Stimulated activated CD8-positive, alpha-beta memory T cell treated with anti-CD3 and anti-CD28 coated beads, Interleukin-12 subunit alpha, Interleukin-12 subunit beta, amount 100 ng/mL, for 24 hours (primary cell): Measurements from ENCODE around the gene FOXL2NB.

ENCODE experiments used
- DNase-seq: peaks from one replicate; pipeline ENCODE4 v3.0.0-alpha.2; 2020; ENCODE audit errors: extremely low read depth

Gene FOXL2NB

DNA sequence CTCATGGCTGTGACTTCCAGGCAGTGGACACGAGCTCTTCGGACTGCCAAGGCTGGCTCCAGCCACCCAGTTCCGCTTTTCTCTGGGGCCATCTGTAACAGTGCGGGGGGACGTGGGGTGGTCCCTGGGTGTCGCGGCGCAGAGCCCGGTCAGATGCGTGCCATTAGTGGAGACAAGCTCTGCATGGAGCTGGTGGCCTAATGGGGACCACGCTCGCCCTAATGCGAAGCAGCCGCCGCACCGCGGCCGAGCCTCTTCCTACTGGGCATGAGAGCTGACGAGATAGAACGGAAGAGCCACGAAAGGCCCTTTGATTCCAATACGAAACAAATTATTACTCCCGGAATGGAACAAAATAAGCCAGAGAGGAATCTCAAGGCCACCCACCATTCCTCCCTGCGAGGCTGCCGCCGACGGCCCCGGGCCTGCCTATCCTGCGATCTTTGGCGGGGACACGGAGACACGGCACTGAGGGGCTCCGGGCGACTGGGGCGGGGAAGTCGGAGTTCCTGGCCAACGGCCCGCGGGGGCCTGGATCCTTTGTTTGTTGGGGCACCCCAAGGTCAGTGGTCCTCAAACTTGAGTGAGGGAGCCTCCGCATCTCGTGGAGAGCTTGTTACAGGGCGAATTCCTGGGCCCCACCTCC lies 18.2 kb upstream of the FOXL2NB start:
- DNase-seq, result no peak

DNA sequence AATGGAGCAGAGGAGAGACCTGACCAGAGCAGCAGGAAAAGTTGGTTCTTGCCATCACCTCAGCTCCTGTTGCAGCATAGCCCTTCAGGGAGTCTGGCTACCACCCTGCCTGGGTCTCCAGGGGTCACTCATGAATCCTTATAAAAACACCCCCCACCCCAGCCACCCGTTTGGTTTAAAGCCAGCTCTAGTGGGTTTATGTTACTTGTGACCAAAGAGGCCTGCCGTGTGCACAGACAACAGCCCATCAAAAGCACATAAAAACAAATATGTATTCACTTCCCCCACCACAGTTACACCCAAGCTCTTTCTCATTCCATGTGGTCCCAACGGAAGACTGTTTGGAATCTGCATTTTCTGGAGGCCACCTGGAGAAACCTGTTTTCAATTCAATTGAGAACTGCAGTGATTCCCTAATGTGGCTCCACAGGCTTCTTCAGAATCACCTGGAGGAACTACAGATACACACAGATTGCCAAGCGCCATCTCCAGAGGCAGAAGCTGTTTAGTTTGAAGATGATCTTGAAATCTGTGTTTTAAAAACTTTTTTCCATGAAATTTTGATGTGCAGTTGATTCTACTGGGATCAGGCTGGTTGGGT lies 13.8 kb upstream of the FOXL2NB start:
- no peak for DNase-seq

DNA sequence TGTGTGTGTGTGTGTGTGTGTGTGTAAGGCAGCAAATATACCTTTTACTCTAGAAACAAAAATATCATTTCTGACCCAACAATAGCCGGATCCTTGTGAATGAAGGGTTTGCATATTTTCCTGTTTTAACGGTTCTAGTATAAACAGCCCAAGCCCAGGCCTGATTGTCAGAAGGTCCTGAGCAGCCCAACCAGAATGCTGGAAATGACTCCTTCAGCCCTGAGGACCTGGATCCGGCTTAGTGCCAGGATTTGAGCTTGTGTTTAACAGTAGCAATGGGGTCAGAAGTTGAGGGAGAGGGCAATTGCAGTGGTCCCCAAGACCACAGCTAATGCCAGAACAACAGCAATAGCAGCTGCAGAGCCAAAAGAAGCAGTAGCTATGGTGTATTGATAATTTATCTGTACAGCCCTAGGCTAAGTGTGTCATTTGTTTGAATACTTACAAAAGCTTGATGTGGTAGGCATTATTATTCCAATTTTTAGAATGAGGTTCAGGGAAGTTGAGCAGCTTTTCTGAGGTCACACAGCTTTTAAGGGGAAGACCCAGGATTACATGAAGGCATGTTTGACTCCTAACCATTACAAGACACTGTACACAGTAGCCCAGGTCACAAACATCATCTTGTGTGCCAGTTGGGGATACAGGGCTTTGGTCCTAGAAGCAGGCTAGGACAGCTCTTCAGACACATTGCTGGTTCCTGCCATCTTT lies 12.9 kb upstream of the FOXL2NB start:
- no peak for DNase-seq

DNA sequence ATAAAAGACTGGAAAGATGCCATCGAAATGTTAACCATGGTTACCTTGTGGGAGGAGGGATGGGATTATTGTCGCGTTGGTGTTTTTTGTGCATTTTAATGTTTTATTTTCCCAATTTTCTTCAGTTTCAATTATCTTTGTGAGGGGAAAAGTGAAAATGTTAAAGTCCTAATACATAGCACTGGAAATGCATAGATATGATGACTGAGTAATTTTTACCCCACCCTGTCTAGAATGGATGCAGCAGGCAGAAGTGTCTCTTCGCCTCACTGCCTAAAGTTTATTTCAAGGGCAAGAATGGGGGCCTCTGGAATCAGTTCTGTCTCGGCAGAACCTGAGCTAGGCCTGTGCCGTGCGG lies 11.5 kb upstream of the FOXL2NB start:
- DNase-seq, result no peak

DNA sequence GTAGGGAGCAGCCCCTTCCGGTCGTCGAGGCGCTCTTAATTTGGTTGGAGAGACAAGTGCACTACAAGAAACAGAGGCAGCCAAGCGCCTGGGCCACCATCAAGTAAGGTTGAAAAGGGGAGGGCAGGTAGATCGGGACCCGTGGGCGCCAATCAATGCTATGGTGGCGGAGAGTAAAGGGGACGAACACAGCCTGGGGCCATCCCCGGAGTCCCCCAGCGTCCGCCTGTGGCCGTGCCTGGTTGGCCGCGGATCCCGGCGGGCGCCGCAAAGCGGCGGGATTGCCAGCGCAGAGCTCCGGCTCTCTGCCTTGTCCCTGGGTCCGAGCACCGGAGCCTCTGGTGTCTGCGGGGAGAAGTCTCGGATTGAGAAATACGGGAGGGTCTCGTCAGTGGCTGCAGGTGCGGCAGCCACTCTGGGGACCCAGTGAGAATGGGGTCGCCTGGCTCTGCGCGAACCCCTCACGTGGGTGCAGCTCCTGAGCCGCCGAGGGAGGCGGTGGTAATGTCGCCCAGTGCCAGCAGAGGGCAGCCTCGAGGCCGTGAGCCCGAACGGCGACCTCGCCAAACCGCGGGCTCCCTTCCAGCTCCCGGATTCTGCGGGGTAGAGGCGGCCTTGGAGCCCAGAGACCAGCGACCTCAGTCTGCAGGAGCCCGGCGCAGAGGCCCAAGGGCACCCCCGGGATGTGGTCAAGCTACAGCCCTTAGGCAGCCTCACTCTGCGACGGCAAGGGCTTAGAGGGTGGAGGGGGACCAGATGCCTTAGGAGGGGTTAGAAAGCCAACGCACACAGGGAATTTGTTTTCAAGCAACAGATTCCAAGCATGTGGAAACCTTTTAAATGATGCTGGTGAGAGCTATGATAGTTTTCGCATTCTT lies 10.9 kb upstream of the FOXL2NB start:
- peak; percentile 32 for DNase-seq

DNA sequence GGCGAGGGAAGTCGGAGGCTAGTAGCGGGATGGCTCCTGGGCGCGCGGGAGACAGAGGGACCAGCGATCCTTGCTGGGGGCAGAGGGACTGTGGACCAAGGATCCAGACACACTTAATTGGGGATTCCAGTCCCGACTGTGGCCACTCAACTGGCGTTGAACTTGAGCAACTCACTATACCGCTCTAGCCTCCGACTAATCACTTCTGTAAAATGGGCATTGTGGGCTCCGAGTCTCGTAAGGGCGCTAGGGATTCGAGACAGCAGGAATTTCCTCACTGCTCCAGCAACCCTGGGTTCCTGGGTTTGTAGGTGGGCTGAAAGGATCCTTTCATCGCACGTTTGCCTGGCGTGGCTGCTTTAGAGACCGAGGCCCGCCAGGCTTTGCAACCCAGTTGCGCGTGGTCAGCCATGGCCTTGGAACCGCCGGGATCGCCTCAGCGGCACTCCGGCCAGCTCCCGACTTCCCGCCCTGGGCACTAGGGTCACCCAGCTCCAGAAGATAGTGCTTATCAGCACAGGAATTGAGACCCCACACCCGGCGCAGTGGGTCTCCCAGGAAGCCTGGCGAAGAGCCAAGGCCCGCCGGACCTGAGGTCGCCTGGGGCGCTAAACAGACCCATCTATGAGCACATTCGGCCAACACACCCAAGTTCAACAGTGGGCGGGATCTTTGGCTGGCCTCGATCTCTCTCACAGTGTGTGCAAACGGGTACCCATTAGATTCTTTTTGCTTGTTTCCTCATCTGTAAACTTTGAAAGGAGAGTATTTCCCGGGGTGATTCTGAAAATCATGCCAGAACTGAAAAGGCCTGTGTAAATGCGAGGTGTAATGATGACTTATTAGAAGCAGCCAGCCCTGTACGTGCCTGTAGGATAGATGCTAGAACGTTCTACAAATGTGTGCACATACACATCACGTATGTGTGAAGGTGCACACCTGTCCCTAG lies 10.0 kb upstream of the FOXL2NB start:
- DNase-seq, result no peak

DNA sequence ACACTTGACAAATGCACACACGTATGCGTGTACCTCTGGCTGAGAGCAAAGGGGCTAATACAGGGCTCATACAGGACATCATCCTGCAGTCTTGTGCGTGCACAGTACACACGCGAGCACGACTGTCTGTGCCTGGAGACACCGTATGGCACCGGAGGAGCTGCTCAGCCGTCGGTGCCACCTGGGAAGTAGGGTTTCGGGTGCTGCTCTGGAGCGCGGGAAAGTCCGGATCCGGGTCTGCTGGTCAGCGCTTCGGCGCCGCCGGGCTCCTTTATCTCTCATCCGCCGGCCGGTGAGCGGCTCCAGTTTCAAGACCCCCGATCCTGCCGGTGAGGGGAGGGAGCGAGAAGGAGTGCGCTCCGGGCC lies 9.3 kb upstream of the FOXL2NB start:
- no peak for DNase-seq

DNA sequence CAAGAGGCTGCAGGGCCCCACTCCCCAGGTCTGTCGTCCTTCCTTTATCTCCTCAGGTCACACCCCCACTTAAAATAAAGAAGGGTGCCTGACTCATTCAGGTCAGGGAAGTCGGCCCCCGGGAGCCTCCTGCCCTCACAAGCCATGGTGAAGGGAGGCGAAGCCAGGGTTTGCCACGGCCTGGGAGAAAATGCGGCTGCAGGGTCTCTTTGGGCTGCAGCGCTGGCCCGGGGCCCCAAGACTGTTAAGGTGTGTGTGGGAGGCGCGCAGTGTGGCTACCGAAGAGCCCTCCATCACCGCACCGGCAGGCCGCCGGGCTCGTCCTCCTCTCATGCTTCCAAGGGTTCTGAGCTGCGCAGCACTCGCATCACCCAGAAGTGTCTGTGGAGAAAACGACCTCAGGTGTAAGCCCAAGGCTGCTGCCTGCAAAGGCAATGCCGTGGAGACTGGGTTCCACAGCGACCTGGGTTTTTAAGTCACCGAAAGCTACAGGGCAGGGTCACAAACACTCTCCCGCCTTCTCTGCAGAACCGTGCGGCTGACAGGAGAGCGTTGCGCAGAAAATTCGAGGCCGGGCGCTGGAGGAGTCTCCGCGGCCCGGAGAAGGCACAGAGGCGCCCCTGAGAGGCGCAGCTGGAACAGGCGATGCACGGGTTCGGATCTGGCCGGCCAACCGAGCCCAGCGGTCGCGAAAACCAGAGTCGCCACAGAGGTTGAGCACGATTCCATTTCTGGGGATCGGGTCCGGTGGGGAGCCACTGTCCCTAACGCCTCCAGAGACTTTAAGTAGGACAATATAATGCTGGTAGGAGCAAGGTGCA lies 8.8 kb upstream of the FOXL2NB start:
- no peak for DNase-seq

DNA sequence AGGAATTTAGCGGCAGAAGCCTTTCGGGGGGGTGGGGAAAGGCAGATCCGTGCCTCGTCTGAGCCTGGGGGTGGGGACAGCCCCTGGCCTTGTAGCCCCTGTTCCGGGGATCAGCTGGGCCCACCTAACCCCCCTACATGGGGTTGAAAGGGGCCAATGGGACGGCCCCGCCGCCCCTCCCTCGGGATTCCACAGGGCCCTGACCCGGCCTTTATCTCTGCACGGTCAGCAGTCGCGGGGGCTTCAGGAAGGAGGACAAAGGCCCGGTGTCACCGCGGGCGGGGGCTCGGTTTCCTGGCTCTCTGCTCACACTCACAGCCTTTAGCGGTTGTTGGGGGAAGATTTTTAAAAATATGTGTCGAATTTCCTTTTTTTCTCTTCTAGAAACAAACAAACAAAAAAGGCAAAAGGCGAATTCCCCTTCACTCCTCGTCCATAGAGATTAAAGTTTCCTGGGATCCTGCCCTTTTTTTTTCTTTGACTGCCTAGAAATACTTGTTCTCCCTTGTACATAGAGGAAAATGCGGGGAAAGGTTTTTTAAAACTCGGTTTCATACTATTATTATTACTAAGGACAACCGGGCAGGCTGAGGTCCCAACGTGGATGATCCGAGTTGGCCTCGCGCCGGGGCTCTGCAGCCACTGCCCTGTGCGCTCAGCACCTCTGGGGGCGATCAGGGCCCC lies 8.0 kb upstream of the FOXL2NB start:
- DNase-seq, result no peak

DNA sequence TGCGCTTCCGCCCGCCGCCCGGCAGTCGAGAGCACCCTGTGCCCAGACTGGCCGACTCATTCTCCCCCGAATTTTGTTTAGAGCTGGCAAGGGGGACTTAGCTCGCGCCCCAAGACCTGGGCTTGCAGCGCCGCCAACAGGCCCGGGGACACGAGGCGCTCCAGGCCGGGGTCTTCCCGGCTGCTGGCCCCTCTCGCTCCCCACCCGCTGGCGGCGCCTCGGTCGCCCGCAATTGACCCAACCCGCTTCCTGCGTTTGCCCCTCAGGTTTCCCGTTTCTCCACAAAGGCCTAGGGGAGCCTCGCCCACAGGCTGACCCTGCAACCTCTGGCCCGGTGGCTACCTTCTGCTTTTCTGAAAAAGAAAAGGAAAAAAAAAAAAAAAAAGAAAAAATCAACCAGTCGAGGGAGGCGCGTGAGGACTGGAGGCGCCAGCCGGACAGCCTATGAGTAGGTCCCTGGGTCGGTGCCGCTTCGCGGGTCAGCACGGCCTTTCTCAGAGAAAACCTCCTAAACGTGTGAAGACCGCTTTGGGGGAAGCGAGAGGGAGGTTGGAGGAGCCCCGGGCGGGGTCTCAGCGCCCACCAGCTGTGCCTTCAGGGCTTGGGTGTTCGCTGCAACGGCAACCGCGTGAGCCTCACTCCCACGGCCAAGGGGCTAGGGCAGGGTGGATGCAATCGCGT lies 7.3 kb upstream of the FOXL2NB start:
- no peak for DNase-seq

DNA sequence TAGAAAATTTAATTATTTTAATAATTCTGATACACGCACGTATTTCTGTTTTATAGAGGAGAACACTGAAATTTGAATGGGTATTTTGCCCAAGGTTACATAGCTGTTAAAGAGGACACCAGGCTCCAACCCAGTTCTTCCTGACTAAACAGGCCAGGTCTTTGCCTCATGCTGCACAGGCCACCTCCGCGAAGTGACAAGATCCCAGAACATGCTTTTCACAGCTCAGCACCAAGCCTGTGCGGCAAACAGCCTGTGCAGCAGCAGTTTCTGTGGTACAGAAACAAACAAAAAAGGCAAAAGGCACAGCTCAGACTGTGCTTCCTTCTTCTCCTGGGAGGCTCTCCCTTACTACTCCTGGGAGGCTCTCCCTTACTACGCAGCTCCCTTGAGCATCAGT lies 6.6 kb upstream of the FOXL2NB start:
- no peak for DNase-seq

DNA sequence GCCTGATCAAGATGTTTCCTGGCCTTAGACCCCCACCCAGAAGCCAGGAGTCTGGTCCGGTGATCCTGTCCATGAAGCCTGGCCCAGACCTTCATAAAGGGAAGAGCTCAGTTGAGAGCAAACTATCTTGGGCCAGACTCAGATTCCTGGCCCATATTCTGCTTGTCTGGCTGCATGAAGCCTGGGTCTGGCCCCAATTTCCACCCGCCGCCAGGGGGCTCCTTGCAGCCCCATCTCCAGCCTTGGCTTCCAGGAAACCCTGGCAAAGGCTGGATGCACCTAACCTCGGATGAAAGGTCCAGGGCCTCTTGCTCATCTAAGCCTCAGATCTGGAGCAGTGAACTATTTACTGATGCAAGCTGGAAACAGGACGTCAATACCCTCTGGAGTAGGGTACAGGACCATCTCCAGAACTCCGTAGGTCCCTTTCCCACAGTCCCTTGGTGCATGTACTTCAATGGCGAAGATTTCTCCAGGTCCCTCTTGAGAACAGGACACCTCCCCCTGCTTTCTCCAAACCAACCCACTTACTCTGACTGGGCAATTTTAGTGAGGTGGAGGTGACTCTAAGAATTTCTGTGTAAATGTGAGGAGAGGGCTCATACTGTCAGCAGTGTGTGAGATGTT lies 5.6 kb upstream of the FOXL2NB start:
- DNase-seq, result no peak

DNA sequence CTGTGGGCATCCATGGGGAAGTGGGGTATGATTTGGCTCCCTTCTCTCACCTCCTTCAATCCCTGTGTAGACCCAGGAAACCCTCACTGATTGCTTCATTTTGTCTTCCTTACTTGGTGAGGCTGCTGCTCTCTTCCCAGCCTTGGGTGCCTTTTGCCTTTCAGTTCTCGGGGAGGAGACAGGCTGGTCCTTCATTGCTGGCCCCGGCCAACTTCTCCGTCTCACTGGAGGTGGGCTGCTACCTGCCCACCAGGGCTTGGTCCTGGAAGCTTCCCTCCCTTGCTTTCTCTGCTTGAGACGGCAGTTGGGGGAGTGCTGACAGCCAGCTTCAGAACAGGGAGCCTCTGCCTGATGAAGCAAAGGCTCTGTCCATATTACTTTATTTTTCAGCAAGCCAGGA lies 4.7 kb upstream of the FOXL2NB start:
- DNase-seq, result no peak

DNA sequence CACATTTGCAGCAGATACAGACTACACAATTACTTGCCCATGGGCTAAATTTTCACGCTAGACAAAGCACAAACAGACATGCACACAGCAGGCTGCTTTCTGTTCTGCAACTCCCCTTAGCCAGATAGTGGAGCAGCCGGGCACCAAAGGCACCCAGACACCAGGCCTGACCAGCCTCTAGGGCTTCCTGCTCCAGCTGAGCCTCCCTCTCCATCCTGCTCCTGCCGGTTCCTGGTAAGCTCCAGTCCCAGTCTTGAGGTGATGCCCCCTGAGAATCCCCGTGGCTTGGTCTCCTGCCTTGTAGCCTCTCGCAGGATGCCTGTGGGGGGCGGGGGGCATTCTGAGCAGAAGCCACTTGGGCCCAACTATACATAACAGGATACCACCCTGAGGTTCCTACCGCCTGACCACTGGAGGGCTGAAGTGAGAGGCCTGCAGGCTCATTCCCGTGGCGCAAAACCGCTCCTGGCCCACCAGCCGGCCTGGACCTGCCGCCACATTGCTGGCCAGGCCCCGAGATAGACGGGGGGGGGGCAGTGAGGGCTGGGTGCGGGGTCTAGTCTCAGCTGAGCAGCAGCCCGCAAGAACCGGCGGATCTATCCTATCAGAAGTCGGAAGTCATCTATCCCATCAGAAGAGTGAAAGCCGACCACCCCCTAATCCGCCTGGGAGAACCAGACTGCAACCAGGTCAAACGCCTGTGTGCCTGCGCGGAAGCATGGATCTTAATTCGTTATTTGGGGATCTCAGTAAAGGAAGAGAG lies 4.0 kb upstream of the FOXL2NB start:
- no peak for DNase-seq

DNA sequence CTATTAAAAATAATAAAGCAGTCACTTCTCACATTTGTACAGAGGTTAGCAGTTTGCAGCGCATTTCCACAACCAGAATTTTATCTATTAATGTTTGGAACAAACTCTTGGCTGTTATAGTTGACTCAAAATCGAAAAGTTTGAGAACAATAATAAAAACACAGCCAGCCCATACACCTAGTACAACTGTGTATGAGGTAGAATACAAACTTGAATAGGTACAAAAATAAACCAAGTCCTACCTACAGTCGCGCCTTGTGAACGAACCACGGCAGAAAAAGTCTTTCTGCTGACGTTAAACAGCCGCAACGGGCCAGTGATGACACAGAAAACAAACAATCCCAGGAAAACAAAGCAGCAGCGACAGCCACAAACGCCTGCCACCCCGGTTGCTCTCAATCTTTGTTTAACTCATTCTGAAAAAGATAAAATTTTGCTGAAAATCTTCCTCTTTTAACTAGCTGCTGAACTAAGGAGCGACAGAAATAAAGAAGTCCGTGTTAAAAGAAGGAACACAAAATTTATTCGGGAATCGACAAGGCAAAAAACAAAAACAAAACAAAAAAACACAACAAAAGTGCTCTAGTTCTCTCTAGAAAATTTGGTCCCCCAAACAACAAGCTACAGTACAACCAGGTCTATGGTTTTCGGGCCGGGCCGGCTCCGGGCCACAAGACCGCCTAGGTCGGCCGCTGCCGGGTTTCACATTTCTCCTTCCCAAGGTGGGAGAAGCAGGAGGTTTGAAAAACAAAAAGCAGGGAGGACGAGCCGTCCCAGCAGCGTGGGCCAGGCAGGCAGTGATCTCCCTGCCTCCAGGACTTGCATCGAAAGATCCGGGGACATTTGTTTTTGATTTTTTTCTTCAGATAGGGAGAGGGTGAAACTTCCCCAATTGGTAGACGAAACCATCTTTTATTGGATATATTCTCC lies 3.0 kb upstream of the FOXL2NB start:
- no peak for DNase-seq

DNA sequence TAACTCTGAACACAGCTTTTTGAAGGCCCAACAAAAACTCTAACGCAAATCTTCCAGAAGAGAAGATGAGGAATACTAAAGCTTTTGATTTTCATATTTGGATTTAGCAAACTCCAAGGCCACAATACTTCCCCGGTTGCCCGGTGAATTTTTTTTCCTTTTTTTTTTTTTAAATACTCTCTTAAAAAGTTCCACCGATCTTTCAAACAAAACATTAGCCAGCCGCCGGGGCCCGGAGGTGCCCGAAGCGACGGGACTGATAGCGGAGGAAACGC lies 2.4 kb upstream of the FOXL2NB start:
- no peak for DNase-seq
